ENCODE results near the gene PSMB8.

The PSMB8 gene

GRCh38 chr6:32867554-32868256 is 23.9 kb upstream of the PSMB8 start:
- no peak for TF ChIP-seq CTCF (IDR thresholded peaks at IDR 0.05; ENCODE audit: low read depth, low read length, missing control alignments)
- H3K4me3 ChIP-seq (ENCODE audit: low read depth, low read length), result no peak overlapping the region; the same call in 1 of the 2 replicates
- DNase-seq (ENCODE audit: low read depth), result no peak

- no peak for DNase-seq (ENCODE audit: low read depth)
- peak overlapping the region; percentile 10; the same call in 1 of the 2 replicates for H3K4me3 ChIP-seq (ENCODE audit: low read depth, low read length)
- no peak for TF ChIP-seq CTCF (IDR thresholded peaks at IDR 0.05; ENCODE audit: low read depth, low read length, missing control alignments)
These were observed 23.2 kb upstream of the PSMB8 start for GRCh38 chr6:32867022-32867477.

GRCh38 chr6:32865724-32866443 is 22.0 kb upstream of the PSMB8 start:
- no peak overlapping the region for H3K4me3 ChIP-seq (ENCODE audit: low read depth, low read length)
- TF ChIP-seq CTCF (IDR thresholded peaks at IDR 0.05; ENCODE audit: low read depth, low read length, missing control alignments), result no peak
- DNase-seq (ENCODE audit: low read depth), result no peak

- TF ChIP-seq CTCF (IDR thresholded peaks at IDR 0.05; ENCODE audit: low read depth, low read length, missing control alignments), result no peak
- H3K4me3 ChIP-seq (ENCODE audit: low read depth, low read length), result no peak overlapping the region
- DNase-seq (ENCODE audit: low read depth), result no peak
These were observed 18.9 kb upstream of the PSMB8 start for GRCh38 chr6:32862725-32863124.

GRCh38 chr6:32860674-32861073 is 16.8 kb upstream of the PSMB8 start:
- no peak overlapping the region for H3K4me3 ChIP-seq (ENCODE audit: low read depth, low read length)
- no peak for TF ChIP-seq CTCF (IDR thresholded peaks at IDR 0.05; ENCODE audit: low read depth, low read length, missing control alignments)
- DNase-seq (ENCODE audit: low read depth), result no peak

- no peak for TF ChIP-seq CTCF (IDR thresholded peaks at IDR 0.05; ENCODE audit: low read depth, low read length, missing control alignments)
- DNase-seq (ENCODE audit: low read depth), result no peak
- no peak overlapping the region for H3K4me3 ChIP-seq (ENCODE audit: low read depth, low read length)
These were observed 14.3 kb upstream of the PSMB8 start for GRCh38 chr6:32858194-32858593.
